SHP77 (cell line): ENCODE data around the gene SPATS2.
"Not testable (repeated sequence)": the region's sequence is repeated elsewhere in the genome, so short reads cannot be mapped to it uniquely, and the experiment has no call there.

ENCODE experiments used
- DNase-seq, 2 experiments: peaks; one replicate each; lab custom pipeline; 2025; lab: John Stamatoyannopoulos, UW

Gene SPATS2

GRCh38 chr12:49410818-49411217, 43.6 kb downstream of the SPATS2 start:
- no peak for DNase-seq

DNA sequence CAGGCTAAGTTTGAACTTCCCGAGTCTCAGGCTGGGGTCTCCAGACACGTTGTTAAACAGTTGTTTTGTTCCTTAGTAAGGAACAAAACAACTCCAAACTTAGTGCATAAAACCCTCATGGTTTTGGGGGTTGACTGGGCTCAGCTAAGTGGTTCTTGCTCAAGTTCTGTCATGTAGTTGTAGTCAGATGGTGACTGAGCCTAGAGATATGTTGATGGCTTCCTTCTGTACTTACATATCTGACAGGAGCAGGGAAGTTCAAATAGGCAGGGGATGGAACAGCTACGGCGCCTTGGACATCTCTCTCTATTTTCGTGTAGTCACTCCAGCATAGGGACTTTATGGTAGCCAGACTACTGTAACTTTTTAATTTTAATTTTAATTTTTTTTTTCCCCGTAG, 45.7 kb downstream of the SPATS2 start:
- no peak for DNase-seq

GRCh38 chr12:49413796-49414195, 46.5 kb downstream of the SPATS2 start:
- no peak for DNase-seq

GRCh38 chr12:49414364-49414763, 47.1 kb downstream of the SPATS2 start:
- DNase-seq = no peak

GRCh38 chr12:49415521-49415970, 48.3 kb downstream of the SPATS2 start:
- no peak for DNase-seq

DNA sequence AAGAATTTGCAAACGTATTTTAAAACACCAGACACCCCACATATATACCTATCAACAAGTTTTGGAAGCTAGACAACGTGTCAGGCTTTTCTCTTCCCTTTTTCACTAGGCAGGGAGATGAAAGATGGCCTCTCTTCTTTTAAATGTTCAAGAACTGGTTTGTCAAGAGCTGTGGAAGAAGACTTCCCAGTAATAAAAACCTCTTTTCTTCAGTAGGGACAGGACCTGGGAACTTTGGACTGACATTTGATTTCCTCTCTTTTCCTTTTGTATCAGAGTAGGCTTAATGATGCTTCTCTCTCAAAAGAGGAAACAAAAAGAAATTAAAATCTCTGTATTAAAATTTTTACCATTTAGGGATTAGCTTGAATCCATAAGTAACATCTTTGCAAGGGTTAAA, 49.6 kb downstream of the SPATS2 start:
- no peak for DNase-seq

DNA sequence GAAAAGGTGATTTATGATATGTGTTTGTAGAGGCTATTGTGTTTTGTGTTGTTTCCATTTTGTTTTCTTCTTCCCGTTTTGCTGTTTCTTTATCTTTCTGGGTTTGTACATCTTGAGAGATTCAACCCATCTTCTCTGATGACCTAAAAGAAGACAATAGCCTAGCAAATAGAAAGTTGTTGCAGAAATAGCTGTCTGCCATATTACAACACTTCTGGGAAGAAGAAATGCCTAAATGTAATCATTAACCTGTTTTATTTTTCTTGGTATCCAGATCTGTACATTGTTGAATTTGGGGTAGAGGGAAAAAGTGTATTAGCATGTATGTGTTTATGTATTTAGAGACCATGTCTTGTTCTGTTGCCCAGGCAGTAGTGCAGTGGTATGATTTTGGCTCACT, 50.3 kb downstream of the SPATS2 start:
- no peak for DNase-seq

DNA sequence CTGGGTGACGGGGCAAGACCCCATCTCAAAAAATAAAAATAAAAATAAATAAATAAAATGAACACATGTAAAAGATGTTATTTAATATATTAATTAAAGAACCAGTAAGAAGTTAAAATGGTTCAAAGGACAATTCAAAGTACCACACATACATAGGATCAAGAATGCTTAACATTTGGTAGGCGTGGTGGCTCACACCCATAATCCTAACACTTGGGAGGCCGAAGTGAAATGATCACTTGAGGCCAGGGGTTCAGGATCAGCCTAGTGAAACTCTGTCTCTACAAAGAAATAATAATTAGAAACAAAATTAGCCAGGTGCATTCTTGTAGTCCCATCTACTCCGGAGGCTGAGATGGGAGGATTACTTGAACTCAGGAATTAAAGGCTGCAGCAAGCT, 53.3 kb downstream of the SPATS2 start:
- no peak for DNase-seq

DNA sequence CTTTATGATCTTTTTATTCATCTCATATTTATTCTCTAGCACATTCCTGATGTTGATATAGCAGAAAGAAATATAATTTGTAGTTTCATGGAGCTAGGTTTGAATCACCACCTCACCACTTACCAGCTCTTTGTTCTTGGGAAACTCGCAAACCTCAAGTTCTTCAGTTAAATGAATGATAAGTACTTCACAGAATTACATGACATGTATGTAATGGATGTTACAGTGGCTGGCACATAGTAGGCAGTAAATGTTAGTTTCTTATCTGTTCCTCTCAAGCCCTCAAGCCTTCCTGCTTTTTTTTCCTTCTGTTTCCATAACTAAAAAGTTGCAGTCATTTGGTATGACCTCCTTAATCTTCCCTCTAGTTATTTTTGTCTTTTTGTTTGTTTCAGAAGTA, 54.9 kb downstream of the SPATS2 start:
- DNase-seq = no peak

- no peak for DNase-seq
Measured at GRCh38 chr12:49428793-49429192, 61.5 kb downstream of the SPATS2 start.

GRCh38 chr12:49432616-49433015, 65.4 kb downstream of the SPATS2 start:
- no peak for DNase-seq

- not testable (repeated sequence) for DNase-seq
Measured at GRCh38 chr12:49436799-49437198, 69.5 kb downstream of the SPATS2 start.

GRCh38 chr12:49439042-49439441, 71.8 kb downstream of the SPATS2 start:
- DNase-seq = no peak

- DNase-seq = no peak
Measured at GRCh38 chr12:49440035-49440434, 72.8 kb downstream of the SPATS2 start.

DNA sequence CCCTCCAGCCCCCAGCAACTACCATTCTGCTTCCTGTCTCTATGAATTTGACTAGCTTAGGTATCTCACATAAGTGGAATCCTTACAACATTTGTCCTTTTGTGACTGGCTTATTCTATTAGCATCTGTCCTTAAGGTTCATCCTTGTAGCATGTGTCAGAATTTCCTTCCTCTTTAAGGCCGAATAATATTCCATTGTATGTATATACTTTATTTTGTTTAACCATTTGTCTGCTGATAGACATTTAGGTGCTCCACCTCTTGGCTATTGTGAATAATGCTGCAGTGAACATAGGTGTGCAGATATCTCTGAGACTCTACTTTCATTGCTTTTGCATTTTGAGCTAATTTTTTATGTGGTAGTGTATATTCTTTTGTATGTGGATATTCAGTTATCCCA, 75.7 kb downstream of the SPATS2 start:
- no peak for DNase-seq

DNA sequence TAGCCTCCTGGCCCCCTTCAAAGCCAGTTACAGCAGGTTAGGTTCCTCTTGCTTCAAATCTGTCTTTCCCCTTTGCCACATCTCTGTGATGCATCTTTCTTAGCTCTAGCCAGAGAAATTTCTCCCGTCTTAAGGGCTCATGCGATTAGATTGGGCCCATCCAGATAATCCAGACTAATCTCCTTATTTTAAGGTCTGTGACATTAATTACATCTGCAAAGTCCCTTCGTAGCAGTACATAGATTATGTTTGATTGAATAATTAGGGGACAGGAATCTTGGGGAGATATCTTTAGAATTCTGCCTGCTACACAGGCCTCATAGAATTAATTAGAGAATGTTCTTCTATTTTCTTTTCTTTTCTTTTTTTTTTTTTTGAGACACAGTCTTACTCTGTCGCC, 79.3 kb downstream of the SPATS2 start:
- DNase-seq = no peak

DNA sequence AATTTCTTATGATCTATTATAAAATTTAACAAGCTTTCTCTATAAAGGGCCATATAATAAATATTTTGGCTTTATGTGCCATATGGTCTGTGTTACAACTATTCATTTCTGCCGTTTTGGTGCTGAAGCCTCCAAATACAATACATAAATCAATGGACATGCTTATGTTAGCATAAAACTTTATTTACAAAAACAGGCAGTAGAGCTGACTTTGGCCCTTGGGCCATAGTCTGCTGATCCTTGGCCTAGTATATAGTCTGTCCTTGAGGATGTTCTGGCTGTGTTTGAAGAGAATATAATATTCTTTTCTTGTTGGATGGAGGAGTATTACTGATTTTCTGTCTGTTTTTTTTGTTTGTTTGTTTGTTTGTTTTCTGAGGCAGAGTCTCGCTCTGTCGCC, 81.6 kb downstream of the SPATS2 start:
- no peak for DNase-seq

DNA sequence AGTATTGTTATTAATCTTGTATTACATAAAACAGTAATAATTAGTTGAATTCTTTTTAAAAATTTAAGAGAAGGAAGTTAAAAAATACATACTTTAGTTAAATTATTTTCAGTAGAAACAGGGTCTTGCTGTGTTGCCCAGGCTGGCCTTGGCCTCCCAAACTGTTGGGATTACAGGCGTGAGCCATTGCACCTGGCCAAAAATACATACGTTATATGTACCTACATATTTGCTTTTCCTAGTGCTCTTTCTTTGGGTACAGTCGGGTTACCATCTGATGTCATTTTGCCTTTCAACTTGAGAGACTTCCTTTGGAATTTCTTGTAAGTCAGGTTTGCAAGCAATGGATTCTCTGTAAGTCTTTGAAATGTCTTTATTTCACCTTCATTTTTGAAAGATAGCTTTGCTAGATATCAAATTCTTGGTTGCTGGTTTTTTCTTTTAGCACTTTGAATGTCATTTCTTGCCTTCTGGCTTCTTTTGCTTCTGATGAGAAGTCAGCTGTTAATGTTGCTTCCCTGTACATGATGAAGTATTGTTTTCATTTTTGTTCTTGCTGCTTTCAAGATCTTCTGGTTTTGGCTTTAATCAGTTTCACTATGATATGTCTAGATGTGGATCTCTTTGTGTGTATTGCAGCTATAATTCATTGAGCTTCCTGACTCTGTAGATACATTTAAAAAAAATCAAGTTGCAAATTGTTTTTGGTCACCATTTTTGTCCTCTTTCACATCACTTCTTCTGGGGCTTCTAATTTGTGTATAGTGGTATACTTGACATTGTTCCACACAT, 84.4 kb downstream of the SPATS2 start:
- no peak for DNase-seq

DNA sequence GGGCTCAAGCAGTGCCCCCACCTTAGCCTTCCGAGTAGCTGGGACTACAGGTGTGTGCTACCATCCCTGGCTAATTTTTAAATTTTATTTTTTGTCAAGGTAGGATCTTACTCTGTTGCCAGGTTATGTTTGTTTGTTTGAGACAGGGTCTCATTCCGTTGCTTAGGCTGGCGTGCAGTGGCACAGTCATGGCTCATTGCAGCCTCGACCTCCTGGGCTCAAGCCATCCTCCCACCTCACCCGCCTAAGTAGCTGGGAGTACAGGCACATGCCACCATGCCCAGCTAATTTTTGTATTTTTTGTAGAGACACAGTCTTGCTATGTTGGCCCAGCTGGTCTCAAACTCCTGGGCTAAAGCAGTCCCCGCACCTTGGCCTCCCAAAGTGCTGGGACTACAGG, 88.2 kb downstream of the SPATS2 start:
- no peak for DNase-seq

DNA sequence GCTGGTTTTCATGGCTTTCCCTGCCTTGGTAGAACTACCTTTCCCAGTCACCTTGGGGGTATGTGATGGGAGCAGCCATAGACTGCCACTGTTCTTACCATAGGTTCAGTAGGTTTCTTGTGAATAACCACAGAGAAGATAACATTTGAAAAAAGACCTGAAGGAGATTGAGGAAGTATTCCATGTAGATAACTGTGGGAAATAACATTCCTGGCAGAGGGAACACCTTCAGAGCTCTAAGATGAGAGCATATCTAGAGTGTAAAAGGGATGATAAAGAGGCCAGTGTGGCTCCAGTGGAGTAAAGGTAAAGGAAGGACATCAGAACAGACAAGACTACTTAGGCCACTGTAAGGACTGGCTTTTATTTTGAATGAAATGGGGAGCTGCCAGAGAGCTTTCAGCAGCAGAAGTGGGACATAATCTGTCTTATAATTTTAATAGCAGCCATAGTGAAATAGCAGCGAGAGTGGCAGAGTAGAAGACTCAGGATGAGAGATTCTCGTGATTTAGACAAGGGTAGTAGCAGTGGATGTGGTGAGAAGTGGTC, 88.9 kb downstream of the SPATS2 start:
- no peak for DNase-seq

GRCh38 chr12:49458816-49459215, 91.6 kb downstream of the SPATS2 start:
- DNase-seq = no peak

GRCh38 chr12:49461221-49461620, 94.0 kb downstream of the SPATS2 start:
- no peak for DNase-seq

- DNase-seq = no peak
Measured at GRCh38 chr12:49462083-49462744, 95.0 kb downstream of the SPATS2 start.
